Hematopoietic multipotent progenitor cell treated with erythropoietin and hydrocortisone succinate and interleukin-3 and kit ligand, for 17 days (in vitro differentiated cells): ENCODE measurements around the gene RNF112.
"Not testable (repeated sequence)": the region's sequence is repeated elsewhere in the genome, so short reads cannot be mapped to it uniquely, and the experiment has no call there.

Source experiments
- DNase-seq: peaks from one replicate; pipeline ENCODE4 v3.0.0-alpha.2; 2015; ENCODE audit warnings: low spot score

The RNF112 gene

DNA sequence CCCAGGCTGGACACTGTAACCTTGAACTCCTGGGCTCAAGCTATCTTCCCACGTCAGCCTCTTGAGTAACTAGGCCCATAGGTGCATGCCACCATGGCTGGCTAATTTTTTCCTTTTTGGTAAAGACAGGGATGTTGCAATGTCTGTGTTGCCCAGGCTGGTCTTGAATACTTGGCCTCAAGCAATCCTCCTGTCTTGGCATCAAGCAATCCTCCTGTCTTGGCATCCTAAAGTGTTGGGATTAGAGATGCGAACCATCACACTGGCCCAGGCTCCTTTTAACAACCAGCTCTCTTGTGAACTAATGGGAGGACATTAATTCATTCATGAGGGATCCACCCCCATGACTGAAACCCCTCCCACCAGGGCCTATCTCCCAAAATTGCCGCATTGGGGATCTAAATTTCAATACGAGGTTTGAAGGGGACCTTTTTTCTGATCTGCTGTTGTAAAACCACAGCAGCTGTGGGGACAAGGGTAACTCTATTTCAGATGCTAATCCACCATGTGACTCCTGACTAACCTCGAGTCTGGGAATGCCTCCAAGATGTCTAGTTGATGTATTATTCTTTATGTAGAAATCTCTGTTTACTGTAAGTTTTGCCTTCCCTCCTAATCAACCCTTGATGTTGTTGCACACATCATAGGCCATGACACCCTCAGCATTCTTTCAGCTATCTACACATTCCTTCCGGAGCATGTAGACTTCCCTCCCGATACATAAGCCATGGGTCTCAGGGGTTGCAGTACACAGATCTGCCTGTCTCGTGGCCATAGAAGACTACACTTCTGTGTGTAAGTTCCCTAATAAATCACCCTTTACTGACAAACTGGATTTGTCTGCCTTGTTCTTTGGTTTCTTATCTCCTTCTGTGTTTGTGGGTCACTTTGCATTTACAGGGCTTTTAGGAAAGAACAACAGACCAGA, 37.6 kb downstream of the RNF112 start:
- no peak for DNase-seq

- no peak for DNase-seq
Measured at GRCh38 chr17:19449656-19450055, 38.6 kb downstream of the RNF112 start.

DNA sequence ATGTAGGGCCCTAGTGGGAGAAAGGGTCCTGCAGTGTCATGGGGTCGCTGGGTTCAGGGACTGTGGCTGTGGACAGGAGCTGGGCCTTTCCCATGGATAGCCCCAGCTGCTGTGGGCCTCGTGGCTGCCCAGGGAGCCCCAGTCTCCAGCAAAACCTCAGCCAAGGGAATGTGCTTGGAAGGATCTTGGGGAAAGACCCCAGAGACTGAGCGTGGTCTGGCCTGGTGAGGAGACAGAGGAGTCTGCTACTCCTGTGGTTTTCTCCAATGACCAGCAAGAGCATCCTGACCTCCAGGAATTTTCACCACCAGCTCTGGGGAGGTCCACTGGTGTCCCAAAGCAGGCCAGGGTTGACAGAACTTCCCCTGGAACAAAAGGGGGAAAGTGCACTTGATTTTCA, 42.3 kb downstream of the RNF112 start:
- DNase-seq = no peak

DNA sequence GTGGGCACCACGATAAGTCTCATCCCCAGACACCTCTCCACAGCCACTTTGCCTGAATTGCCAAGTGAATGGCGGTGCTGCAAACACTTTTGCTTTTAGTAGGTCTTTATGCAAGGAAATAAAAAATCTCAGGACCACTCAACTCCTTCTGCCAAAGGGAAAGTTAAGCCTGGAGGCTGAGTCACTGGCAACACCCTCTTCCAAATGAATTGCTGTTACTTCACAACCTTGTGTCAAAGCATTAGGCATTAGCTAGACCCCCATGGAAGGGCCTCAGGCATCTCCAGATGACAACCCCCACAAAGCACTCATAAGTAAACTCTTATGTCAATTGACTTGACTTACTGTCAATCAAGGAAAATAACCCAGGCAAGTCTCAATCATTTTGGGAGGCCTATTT, 43.0 kb downstream of the RNF112 start:
- DNase-seq = no peak

DNA sequence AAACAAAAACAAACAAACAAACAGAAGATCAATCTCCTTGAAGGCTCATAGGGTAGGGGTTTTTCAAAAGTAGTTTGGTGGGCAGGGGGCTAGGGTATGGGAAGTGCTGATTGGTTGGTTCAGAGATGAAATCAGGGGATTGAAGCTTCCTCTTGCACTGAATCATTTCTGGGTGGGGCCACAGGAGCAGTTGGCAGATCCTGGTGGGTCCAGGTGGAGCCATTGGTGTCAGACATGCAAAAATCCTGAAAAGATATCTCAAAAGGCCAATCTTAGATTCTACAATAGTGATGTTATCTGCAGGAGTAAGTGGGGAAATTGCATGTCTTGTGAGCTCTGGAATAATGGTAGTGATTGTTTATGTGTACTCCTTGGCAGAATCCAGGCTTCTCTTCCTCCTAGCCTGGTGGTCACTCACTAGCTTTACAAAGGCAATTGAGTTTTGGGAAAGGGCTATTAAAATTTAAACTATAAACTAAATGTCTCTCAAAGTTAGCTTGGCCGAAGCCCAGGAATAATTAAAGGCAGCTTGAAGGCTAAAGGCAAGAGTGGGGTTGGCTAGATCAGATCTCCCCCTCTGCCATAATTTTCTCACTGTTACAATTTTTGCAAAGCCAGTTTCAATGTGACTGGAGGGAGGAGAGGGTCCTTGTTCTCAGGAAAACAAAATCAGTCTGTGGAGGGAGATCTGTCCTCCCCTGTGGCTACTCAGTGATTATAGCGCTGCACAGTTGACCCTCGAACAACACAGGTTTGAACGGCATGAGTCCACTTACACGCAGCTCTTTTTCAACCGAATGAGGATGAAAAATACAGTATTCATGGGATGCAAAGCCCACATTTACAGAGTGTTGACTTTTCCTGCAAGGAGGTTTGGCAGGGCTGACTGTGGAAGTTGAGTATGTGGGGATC, 45.2 kb downstream of the RNF112 start:
- no peak for DNase-seq

DNA sequence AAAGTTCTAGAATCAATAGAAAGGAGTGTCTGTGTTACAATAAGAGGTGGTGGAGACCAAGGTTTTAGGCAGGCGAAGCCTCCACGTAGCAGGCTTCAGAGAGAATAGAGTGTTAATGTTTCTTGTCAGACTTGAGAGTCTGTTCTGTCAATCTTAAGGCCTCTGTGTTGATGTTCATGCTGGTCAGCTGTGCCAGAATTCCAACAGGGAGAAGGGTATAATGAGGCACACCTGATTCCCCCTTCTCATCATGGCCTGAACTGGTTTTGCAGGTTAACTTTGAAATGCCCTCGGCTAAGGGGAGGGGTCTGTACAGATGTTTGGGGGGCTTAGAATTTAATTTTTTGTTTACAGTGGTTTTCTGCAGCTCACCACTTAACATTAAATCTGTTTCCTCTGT, 46.0 kb downstream of the RNF112 start:
- no peak for DNase-seq

- no peak for DNase-seq
Measured at GRCh38 chr17:19457830-19458271, 46.8 kb downstream of the RNF112 start.

DNA sequence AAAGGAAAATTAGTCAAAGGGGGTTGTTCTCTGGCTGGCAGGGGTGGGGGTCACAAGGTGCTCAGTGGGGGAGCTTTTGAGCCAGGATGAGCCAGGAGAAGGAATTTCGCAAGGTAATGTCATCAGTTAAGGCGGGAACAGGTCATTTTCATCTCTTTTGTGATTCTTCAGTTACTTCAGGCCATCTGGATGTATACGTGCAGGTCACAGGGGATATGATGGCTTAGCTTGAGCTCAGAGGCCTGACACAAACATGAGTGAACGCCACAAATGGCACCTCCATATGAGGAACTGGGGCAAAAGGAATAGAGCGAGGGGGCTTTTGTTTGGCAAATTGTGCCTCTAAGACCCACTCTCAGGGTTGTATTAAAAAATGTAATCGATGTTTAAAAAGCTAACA, 47.4 kb downstream of the RNF112 start:
- DNase-seq = not testable (repeated sequence)

- DNase-seq = not testable (repeated sequence)
Measured at GRCh38 chr17:19459018-19459655, 48.1 kb downstream of the RNF112 start.

DNA sequence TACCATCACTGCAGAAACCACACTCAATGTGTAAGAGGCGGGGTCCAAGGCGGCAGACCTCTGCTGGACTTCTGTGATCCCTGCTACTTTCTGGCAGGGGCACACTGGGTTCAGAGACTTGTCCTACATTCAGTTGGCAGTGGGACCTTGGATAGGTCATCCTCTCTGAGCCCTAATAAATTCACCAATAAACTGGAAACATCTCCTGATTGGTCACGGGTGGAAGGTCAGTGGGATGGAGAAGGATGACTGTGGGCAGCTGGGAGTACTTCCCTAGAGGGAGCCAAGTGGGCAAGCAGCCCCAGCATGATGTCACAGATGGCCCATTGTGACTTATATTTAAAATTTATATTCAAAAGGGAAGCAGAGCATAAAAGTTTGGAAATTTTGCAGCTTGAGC, 49.7 kb downstream of the RNF112 start:
- no peak for DNase-seq

GRCh38 chr17:19461116-19461515, 50.1 kb downstream of the RNF112 start:
- no peak for DNase-seq

GRCh38 chr17:19461681-19462080, 50.6 kb downstream of the RNF112 start:
- DNase-seq = no peak

DNA sequence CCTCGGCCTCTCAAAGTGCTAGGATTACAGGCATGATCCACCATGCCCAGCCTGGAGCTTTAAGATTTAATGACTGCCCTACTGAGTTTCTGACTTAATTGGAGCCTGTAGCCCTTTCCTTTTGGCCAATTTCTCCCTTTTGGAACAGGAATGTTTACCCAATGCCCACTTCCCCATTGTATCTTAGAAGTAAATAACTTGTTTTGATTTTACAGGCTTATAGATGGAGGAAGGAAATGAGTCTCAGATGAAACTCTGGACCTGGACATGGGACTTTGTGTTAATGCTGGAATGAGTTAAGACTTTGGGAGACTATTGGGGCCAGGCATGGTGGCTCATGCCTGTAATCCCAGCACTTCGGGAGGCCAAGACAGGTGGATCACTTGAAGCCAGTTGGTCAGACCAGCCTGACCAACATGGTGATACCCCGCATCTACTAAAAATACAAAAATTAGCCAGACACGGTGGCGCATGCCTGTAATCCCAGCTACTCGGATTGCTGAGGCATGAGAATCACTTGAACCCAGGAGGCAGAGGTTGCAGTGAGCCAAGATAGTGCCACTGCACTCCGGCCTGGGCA, 51.5 kb downstream of the RNF112 start:
- DNase-seq = not testable (repeated sequence)

GRCh38 chr17:19464031-19465026, 53.3 kb downstream of the RNF112 start:
- DNase-seq = no peak
